ENCODE results near the gene UQCC3. TPM values are rescaled to one million over a fixed set of nuclear protein-coding genes. Genes with fewer than 3 reads are reported as not detected.
"Not testable (repeated sequence)": the region's sequence is repeated elsewhere in the genome, so short reads cannot be mapped to it uniquely, and the experiment has no call there.

The UQCC3 gene
- total RNA-seq, 2 donors from 2014 or later, result 13.9 to 23.2 TPM

GRCh38 chr11:62694455-62695167 lies 23.1 kb downstream of the UQCC3 start:
- Histone ChIP-seq H3K36me3 (no peaks in the 10 kb centered on the region), H3K9me3 (no peaks in the 10 kb centered on the region), H3K27me3 (no peaks in the 10 kb centered on the region), H3K4me1 (no peaks in the 10 kb centered on the region), H3K9ac (ENCODE audit: low read depth in 2 of 2, low read length in 2 of 2) (no peak overlapping the region), H3K4me3 (no peak overlapping the region), H3K27ac (no peak overlapping the region)
- TF ChIP-seq CTCF (IDR thresholded peaks at IDR 0.05), result peak; percentile 81
- intact Hi-C loops (cut with DNase I), result loop anchor here (10.0 kb wide), 2 partner anchors 100 to 300 kb away; partner anchors contain the start of gene TUT1
- DNase-seq, result peak; percentile 84

- Histone ChIP-seq H3K27me3 (no peaks in the 10 kb centered on the region), H3K4me1 (peaks cover 8% of the 10 kb centered on the region), H3K9me3 (no peaks in the 10 kb centered on the region), H3K36me3 (no peaks in the 10 kb centered on the region), H3K27ac (no peak overlapping the region), H3K4me3 (no peak overlapping the region), H3K9ac (ENCODE audit: low read depth in 2 of 2, low read length in 2 of 2) (no peak overlapping the region)
- DNase-seq, result no peak
- intact Hi-C loops (cut with DNase I), result no loop called here
- TF ChIP-seq CTCF (IDR thresholded peaks at IDR 0.05), result no peak
These were observed 30.8 kb downstream of the UQCC3 start for GRCh38 chr11:62702246-62702645.

- H3K36me3 ChIP-seq; DNase-seq; H3K4me3 ChIP-seq; H3K27ac ChIP-seq; H3K4me1 ChIP-seq; H3K9ac ChIP-seq (ENCODE audit: low read depth in 2 of 2, low read length in 2 of 2); intact Hi-C loops (cut with DNase I); H3K9me3 ChIP-seq; H3K27me3 ChIP-seq: not testable (repeated sequence)
These were observed 32.4 kb downstream of the UQCC3 start for GRCh38 chr11:62703921-62704320.

GRCh38 chr11:62705413-62705812 lies 33.9 kb downstream of the UQCC3 start:
- TF ChIP-seq CTCF (IDR thresholded peaks at IDR 0.05), result no peak
- no peak for DNase-seq
- Histone ChIP-seq H3K9ac (ENCODE audit: low read depth in 2 of 2, low read length in 2 of 2) (peak overlapping the region; percentile 6 to 95), H3K4me3 (peak overlapping the region; percentile 71), H3K36me3 (no peaks in the 10 kb centered on the region), H3K9me3 (no peaks in the 10 kb centered on the region), H3K27me3 (no peaks in the 10 kb centered on the region), H3K27ac (peak overlapping the region; percentile 82), H3K4me1 (peaks cover 8% of the 10 kb centered on the region)
- intact Hi-C loops (cut with DNase I), result no loop called here

GRCh38 chr11:62705880-62706849 lies 34.7 kb downstream of the UQCC3 start:
- H3K9ac ChIP-seq (ENCODE audit: low read depth in 2 of 2, low read length in 2 of 2), result peak overlapping the region; percentile 64 to 95
- no peaks in the 10 kb centered on the region for H3K36me3 ChIP-seq
- TF ChIP-seq CTCF (IDR thresholded peaks at IDR 0.05), result no peak
- H3K27me3 ChIP-seq, result no peaks in the 10 kb centered on the region
- H3K4me1 ChIP-seq, result peaks cover 8% of the 10 kb centered on the region
- peak overlapping the region; percentile 82 for H3K27ac ChIP-seq
- no peaks in the 10 kb centered on the region for H3K9me3 ChIP-seq
- peak; percentile 96 for DNase-seq
- peak overlapping the region; percentile 71 for H3K4me3 ChIP-seq
- intact Hi-C loops (cut with DNase I), result no loop called here
